DOHH2 (cell line): ENCODE measurements around the gene MMAB.

Experiments used
- H3F3A ChIP-seq: fragments of 200-600 bp; sonication (generic), shearing (Covaris generic); 2 replicates; pipeline ENCODE4 v1.6.0; 2016; ENCODE audit warnings: antibody characterized with exemption, mild to moderate bottlenecking; ENCODE audit not compliant: control insufficient read depth, insufficient read depth
- H3K27ac ChIP-seq: fragments of 200-600 bp; sonication (generic); 2 replicates; pipeline ENCODE4 v1.5.1; 2014; ENCODE audit warnings: low read depth, mild to moderate bottlenecking, low read length, moderate library complexity
- H3K27me3 ChIP-seq: fragments of 200-600 bp; sonication (generic); 2 replicates; pipeline ENCODE4 v1.6.1; 2014; ENCODE audit warnings: mild to moderate bottlenecking, low read length, mixed read lengths; ENCODE audit not compliant: control insufficient read depth
- H3K36me3 ChIP-seq: fragments of 200-600 bp; sonication (generic); 2 replicates; pipeline ENCODE4 v1.6.1; 2014; ENCODE audit warnings: mild to moderate bottlenecking, low read length, moderate library complexity, mixed read lengths; ENCODE audit not compliant: control insufficient read depth
- H3K4me1 ChIP-seq: fragments of 200-600 bp; sonication (generic); 2 replicates; pipeline ENCODE4 v1.6.1; 2014; ENCODE audit warnings: mild to moderate bottlenecking, low read length, mixed read lengths; ENCODE audit not compliant: control insufficient read depth
- H3K4me2 ChIP-seq: fragments of 200-600 bp; sonication (generic); 2 replicates; pipeline ENCODE4 v1.6.0; 2014; ENCODE audit warnings: mild to moderate bottlenecking, low read length, moderate library complexity
- H3K4me3 ChIP-seq: fragments of 200-600 bp; sonication (generic); 2 replicates; pipeline ENCODE4 v1.5.1; 2014; ENCODE audit warnings: mild to moderate bottlenecking, low read length, mixed read lengths
- H3K79me2 ChIP-seq: fragments of 200-600 bp; sonication (generic); 2 replicates; pipeline ENCODE4 v1.6.1; 2014; ENCODE audit warnings: mild to moderate bottlenecking, low read length, mixed read lengths; ENCODE audit not compliant: control insufficient read depth
- H3K9me2 ChIP-seq: fragments of 200-600 bp; sonication (generic); replicated peaks from 2 replicates; pipeline ENCODE4 v1.6.1; 2014; ENCODE audit warnings: mild to moderate bottlenecking, low read length, mixed read lengths; ENCODE audit not compliant: control insufficient read depth
- H3K9me3 ChIP-seq: fragments of 200-600 bp; sonication (generic); 2 replicates; pipeline ENCODE4 v1.6.1; 2014; ENCODE audit warnings: antibody characterized with exemption, low read length, mixed read lengths; ENCODE audit not compliant: control insufficient read depth, insufficient read depth
- H4K20me1 ChIP-seq: fragments of 200-600 bp; sonication (generic); 2 replicates; pipeline ENCODE4 v1.6.0; 2014; ENCODE audit warnings: low read depth, mild to moderate bottlenecking, antibody characterized with exemption, low read length, moderate library complexity; ENCODE audit not compliant: control insufficient read depth, insufficient read depth
- CTCF ChIP-seq: fragments of 200-600 bp; sonication (generic); IDR thresholded peaks from one replicate; pipeline ENCODE4 v1.5.1; 2014; ENCODE audit warnings: antibody characterized with exemption, mild to moderate bottlenecking, low read depth, low read length; ENCODE audit not compliant: poor library complexity, severe bottlenecking
- EZH2phosphoT487 ChIP-seq: fragments of 200-600 bp; sonication (generic); IDR thresholded peaks from 2 replicates; pipeline ENCODE4 v1.6.1; 2017; ENCODE audit warnings: borderline replicate concordance, mild to moderate bottlenecking, antibody characterized with exemption, low read length, moderate library complexity, mixed read lengths

The MMAB gene

GRCh38 chr12:109608793-109609192 lies 35.5 kb upstream of the MMAB start:
- no peaks in the 10 kb centered on the region for H3F3A ChIP-seq
- no peak for TF ChIP-seq EZH2phosphoT487
- no peak overlapping the region for H3K27ac ChIP-seq
- no peaks in the 10 kb centered on the region for H3K9me3 ChIP-seq
- no peak overlapping the region for H3K4me3 ChIP-seq
- no peaks in the 10 kb centered on the region for H3K27me3 ChIP-seq
- H3K4me2 ChIP-seq: no peak overlapping the region
- H3K79me2 ChIP-seq: no peaks in the 10 kb centered on the region
- no peaks in the 10 kb centered on the region for H3K4me1 ChIP-seq
- H3K9me2 ChIP-seq: no peaks in the 10 kb centered on the region
- no peaks in the 10 kb centered on the region for H4K20me1 ChIP-seq
- H3K36me3 ChIP-seq: no peaks in the 10 kb centered on the region

DNA sequence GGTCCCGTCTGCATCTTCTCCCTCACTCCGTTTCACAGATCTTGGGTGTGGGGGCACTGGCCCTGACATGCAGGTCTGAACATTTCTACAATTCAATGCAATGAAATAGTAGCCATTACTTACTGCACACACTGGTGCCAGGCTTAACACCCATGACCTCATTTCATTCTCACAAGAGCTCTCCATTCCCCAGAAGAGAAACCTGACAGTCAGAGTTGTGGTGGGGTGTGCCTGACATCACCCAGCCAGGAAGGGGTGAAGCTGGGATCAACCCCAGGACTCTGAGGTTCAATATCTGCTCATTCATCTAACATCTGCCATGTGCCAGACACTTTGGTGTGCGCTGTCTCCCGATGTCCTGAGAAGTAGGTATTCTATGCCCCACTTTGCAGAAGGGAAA lies 35.0 kb upstream of the MMAB start:
- Histone ChIP-seq H3K79me2 (no peaks in the 10 kb centered on the region), H3K9me2 (no peaks in the 10 kb centered on the region), H3F3A (no peaks in the 10 kb centered on the region), H3K9me3 (no peaks in the 10 kb centered on the region), H3K27ac (no peak overlapping the region), H4K20me1 (no peaks in the 10 kb centered on the region), H3K4me1 (no peaks in the 10 kb centered on the region), H3K4me3 (no peak overlapping the region), H3K4me2 (no peak overlapping the region), H3K36me3 (no peaks in the 10 kb centered on the region), H3K27me3 (no peaks in the 10 kb centered on the region)
- TF ChIP-seq EZH2phosphoT487: no peak
- no peak for TF ChIP-seq CTCF

GRCh38 chr12:109607618-109608017 lies 34.3 kb upstream of the MMAB start:
- no peaks in the 10 kb centered on the region for H3K79me2 ChIP-seq
- no peaks in the 10 kb centered on the region for H3K4me1 ChIP-seq
- no peaks in the 10 kb centered on the region for H3K9me2 ChIP-seq
- H3K4me2 ChIP-seq: no peak overlapping the region
- no peaks in the 10 kb centered on the region for H3K36me3 ChIP-seq
- H3K4me3 ChIP-seq: no peak overlapping the region
- TF ChIP-seq CTCF (no peak), EZH2phosphoT487 (no peak)
- H3K9me3 ChIP-seq: no peaks in the 10 kb centered on the region
- H3F3A ChIP-seq: no peaks in the 10 kb centered on the region
- H4K20me1 ChIP-seq: no peaks in the 10 kb centered on the region
- no peak overlapping the region for H3K27ac ChIP-seq
- no peaks in the 10 kb centered on the region for H3K27me3 ChIP-seq

- H3K27me3 ChIP-seq: no peaks in the 10 kb centered on the region
- no peak overlapping the region for H3K4me2 ChIP-seq
Observed at GRCh38 chr12:109606320-109607028, 33.2 kb upstream of the MMAB start.

More at GRCh38 chr12:109606320-109607028, 33.2 kb upstream of the MMAB start:
- Histone ChIP-seq H3F3A (no peaks in the 10 kb centered on the region), H3K9me3 (no peaks in the 10 kb centered on the region), H3K4me3 (no peak overlapping the region), H3K27ac (no peak overlapping the region), H3K79me2 (no peaks in the 10 kb centered on the region), H3K4me1 (no peaks in the 10 kb centered on the region), H3K9me2 (no peaks in the 10 kb centered on the region), H4K20me1 (no peaks in the 10 kb centered on the region), H3K36me3 (no peaks in the 10 kb centered on the region)
- TF ChIP-seq CTCF (no peak), EZH2phosphoT487 (no peak)
